ENCODE results near the gene WASF3.

Gene WASF3

GRCh38 chr13:26541678-26542568, 15.6 kb upstream of the WASF3 start:
- intact Hi-C loops (cut with DNase I) = no loop called here
- DNase-seq = no peak

GRCh38 chr13:26544707-26545106, 12.8 kb upstream of the WASF3 start:
- DNase-seq = no peak
- intact Hi-C loops (cut with DNase I) = no loop called here

- intact Hi-C loops (cut with DNase I) = no loop called here
- no peak for DNase-seq
Measured at GRCh38 chr13:26548205-26548765, 9.2 kb upstream of the WASF3 start.

- intact Hi-C loops (cut with DNase I) = no loop called here
- no peak for DNase-seq
Measured at GRCh38 chr13:26549713-26550112, 7.8 kb upstream of the WASF3 start.

GRCh38 chr13:26551255-26551860, 6.1 kb upstream of the WASF3 start:
- intact Hi-C loops (cut with DNase I) = no loop called here

GRCh38 chr13:26555413-26555812, 2.1 kb upstream of the WASF3 start:
- DNase-seq = no peak
- intact Hi-C loops (cut with DNase I) = loop anchor here (5.0 kb wide), 1 partner anchor 52 kb away; no protein-coding TSS in a partner anchor

More at GRCh38 chr13:26551255-26551860, 6.1 kb upstream of the WASF3 start:
- DNase-seq = no peak

GRCh38 chr13:26557051-26557392, 461 bp upstream of the WASF3 start:
- intact Hi-C loops (cut with DNase I) = loop anchor here (5.0 kb wide), 1 partner anchor 50 kb away; no protein-coding TSS in a partner anchor
- no peak for DNase-seq

- DNase-seq = peak in 4 of 10 donors; percentile 35 to 84 (median 74)
- intact Hi-C loops (cut with DNase I) = loop anchor here (5.0 kb wide), 1 partner anchor 49 kb away; no protein-coding TSS in a partner anchor
Measured at GRCh38 chr13:26558074-26558805, 757 bp downstream of the WASF3 start.

- no peak for DNase-seq
- intact Hi-C loops (cut with DNase I) = loop anchor here (5.0 kb wide), 1 partner anchor 48 kb away; no protein-coding TSS in a partner anchor
Measured at GRCh38 chr13:26558987-26559386, 1.5 kb downstream of the WASF3 start.

- intact Hi-C loops (cut with DNase I) = no loop called here
- DNase-seq = no peak
Measured at GRCh38 chr13:26560456-26560855, 3.0 kb downstream of the WASF3 start.

GRCh38 chr13:26561067-26561466, 3.6 kb downstream of the WASF3 start:
- DNase-seq = no peak
- intact Hi-C loops (cut with DNase I) = no loop called here

GRCh38 chr13:26561651-26562511, 4.4 kb downstream of the WASF3 start:
- intact Hi-C loops (cut with DNase I) = no loop called here
- no peak for DNase-seq

GRCh38 chr13:26562512-26562890, 5.0 kb downstream of the WASF3 start:
- intact Hi-C loops (cut with DNase I) = no loop called here

GRCh38 chr13:26563713-26564112, 6.2 kb downstream of the WASF3 start:
- DNase-seq = no peak
- intact Hi-C loops (cut with DNase I) = no loop called here

More at GRCh38 chr13:26562512-26562890, 5.0 kb downstream of the WASF3 start:
- no peak for DNase-seq

- intact Hi-C loops (cut with DNase I) = no loop called here
- DNase-seq = no peak
Measured at GRCh38 chr13:26568132-26568815, 10.8 kb downstream of the WASF3 start.

GRCh38 chr13:26571518-26571917, 14.0 kb downstream of the WASF3 start:
- intact Hi-C loops (cut with DNase I) = no loop called here
- DNase-seq = no peak

GRCh38 chr13:26575244-26575643, 17.8 kb downstream of the WASF3 start:
- DNase-seq = no peak
- intact Hi-C loops (cut with DNase I) = no loop called here

- no peak for DNase-seq
Measured at GRCh38 chr13:26579580-26579979, 22.1 kb downstream of the WASF3 start.

GRCh38 chr13:26583662-26584061, 26.2 kb downstream of the WASF3 start:
- intact Hi-C loops (cut with DNase I) = no loop called here

More at GRCh38 chr13:26579580-26579979, 22.1 kb downstream of the WASF3 start:
- intact Hi-C loops (cut with DNase I) = no loop called here

More at GRCh38 chr13:26583662-26584061, 26.2 kb downstream of the WASF3 start:
- no peak for DNase-seq
